NCI-H345 treated with DMSO at 0.1 percent for 48 hours (cell line): ENCODE results near the gene UNC13A.
A peak's percentile ranks its signal among the peaks of the same experiment; 100 is the strongest.
"Not testable (repeated sequence)": the region's sequence is repeated elsewhere in the genome, so short reads cannot be mapped to it uniquely, and the experiment has no call there.

Experiments
- DNase-seq: peaks from one replicate; lab custom pipeline; 2025; ENCODE audit not compliant: unreplicated experiment; lab: John Stamatoyannopoulos, UW

Gene UNC13A

DNA sequence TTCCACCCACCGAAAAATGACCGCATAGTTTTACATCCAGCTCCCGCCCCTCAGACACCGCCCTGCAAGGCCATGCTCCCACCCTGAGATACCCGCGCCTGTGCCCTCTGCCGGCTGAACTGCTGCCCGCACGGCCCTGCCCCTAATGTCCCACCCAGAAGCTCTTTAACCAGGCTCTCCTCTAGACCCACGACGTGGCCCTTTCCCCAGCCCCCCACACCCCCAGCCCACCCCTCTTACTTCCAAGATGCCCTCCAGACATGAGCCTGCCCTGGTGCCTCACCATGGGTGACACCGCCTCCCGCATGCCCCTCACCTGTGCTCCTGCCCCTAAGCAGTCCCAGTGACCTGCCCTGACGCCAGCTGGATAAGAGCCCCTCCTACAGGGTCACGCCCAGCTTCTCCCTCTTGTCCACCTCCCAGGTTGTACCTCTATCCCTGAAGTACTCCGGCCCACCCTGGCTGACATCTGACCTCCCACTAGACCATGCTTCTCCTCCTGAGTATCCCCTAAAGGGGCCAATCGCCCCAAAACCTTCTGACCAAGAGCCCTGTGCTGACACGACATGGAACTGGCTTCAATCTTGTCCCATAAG is 81.5 kb downstream of the UNC13A start:
- no peak for DNase-seq

- DNase-seq, result peak; percentile 54
Observed at GRCh38 chr19:17605761-17606589, 82.2 kb downstream of the UNC13A start.

- DNase-seq, result no peak
Observed at GRCh38 chr19:17605117-17605516, 83.0 kb downstream of the UNC13A start.

- no peak for DNase-seq
Observed at GRCh38 chr19:17604372-17605025, 83.7 kb downstream of the UNC13A start.

DNA sequence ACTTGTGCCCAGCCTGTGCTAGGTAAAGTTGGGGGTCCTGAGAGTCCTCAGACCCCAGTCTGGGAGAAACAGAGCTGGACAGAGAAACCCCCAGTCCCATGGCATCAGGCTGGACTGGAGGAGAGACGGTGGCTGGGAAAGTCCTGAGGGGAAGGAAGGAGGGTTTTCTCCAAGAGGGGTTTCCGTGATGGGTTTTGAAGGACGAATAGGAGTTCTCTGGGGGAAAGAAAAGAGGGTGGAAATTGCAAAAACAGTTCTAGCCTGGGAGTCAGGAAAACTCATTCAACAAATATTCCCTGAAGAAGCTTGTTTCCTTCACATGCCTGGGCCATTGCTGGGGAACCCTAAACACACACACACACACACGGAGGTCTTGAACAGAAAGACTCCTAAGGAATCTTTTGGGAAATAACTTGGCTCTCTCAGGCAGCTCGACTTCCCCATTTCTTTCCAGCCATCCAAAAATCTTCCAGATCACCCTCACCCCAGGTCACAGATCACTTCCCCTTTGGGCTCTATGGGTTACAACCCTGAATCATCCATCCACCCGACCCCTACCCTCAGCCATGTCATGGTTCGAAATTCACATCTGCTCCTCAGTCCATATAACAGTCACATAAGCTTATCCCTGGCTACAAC is 85.2 kb downstream of the UNC13A start:
- no peak for DNase-seq

DNA sequence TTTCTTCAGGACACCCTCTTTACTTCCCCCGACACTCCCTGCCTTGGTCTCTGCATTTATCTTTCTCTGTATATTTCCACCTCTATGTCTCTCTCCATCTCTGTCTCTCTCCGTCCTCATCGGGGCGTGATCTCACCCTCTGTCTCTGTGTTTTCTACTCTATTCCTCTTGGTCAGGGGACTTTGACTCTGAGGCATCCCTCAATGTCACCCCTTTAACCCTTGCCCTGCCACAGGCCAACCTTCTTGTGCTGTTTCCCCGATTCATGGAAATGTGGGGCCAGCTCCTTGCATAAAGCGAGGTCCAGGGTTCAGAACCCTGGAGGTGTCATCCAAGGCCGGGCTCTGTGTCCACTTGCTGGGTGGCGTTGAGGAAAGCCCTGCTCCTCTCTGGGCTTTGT is 85.9 kb downstream of the UNC13A start:
- no peak for DNase-seq

DNA sequence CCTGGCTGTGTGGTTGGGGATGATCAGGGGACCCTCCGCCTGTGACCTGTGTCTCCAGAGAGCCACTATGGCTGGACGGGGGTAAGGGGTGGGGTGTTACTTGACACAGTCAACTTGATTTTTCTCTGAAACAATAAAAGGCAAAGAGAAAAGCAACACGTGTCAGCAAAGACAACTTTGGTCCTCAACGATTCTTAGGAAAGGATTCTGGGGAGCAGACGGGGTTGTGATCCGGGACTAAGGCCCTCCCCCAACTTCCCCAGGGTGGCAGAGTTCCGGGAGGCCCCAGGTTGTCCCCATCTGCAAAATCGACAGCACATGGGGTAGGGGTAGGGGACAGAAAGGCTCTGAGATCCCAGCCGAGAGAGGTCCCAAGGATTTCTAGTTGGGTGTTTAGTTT is 86.5 kb downstream of the UNC13A start:
- no peak for DNase-seq

GRCh38 chr19:17599780-17600179 is 88.4 kb downstream of the UNC13A start:
- DNase-seq, result no peak

DNA sequence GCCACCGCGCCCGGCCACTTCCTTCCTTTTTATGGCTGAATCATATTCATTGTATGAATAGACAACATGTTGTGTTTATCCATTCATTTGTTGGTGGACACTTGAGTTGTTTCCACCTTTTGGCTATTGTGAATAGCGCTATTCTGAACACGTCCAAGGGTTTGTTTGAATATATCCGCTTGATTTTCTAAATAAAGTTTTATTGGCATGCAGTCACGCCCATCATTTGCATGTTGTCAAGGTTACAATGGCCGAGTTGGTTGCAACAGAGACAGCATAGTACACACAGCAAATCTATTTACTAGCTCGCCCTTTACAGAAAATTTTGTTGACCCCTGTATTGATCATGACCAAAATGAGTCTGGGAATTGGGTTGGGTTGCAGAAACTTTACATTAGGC is 89.2 kb downstream of the UNC13A start:
- no peak for DNase-seq

GRCh38 chr19:17598063-17598462 is 90.1 kb downstream of the UNC13A start:
- not testable (repeated sequence) for DNase-seq

GRCh38 chr19:17594296-17594695 is 93.9 kb downstream of the UNC13A start:
- DNase-seq, result not testable (repeated sequence)

- no peak for DNase-seq
Observed at GRCh38 chr19:17590866-17591265, 97.3 kb downstream of the UNC13A start.

GRCh38 chr19:17585395-17585794 is 102.8 kb downstream of the UNC13A start:
- DNase-seq, result not testable (repeated sequence)

DNA sequence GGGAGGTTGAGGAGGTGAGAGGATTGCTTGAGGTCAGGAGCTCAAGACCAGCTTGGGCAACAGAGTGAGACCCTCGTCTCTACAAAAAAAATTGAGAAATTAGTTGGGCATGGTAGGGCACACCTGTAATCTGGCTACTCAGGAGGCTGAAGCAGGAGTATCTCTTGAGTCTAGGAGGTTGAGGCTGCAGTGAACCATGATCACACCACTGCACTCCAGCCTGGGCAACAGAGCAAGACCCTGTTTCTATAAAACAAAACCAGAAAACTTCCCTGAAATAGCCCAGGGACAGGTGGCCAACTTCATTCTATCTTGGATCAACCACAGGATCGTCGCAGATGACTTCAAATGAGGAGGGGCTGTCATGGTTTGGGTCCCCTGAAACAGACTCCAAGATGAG is 104.0 kb downstream of the UNC13A start:
- no peak for DNase-seq

GRCh38 chr19:17582613-17583012 is 105.5 kb downstream of the UNC13A start:
- DNase-seq, result no peak

DNA sequence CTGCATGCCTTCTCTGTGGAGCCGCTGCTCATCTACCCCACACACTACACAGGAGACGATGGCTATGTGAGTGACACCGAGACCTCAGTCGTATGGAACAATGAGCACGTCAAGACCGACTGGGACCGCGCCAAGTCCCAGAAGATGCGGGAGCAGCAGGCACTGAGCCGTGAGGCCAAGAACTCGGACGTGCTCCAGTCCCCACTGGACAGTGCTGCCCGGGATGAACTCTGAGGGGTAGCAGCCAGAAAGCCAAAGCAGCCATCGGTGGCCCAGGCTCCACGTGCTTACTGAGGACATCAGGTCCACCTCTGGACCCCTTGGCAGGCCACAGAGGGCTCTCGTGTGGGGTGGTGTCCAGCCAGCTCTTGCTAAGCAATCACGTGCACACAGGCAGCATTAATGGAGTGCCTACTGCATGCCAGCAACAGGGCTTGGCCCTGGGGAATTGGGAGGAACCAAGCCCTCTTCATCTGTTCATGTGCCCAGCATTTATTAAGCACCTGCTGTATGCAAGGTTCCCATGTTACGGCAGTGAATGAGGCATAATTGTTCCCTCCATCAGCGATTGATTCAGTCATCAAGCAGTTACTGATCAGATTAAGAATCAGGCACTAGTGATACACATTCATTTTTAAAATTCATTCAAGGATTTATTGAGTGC is 106.8 kb downstream of the UNC13A start:
- DNase-seq, result no peak

DNA sequence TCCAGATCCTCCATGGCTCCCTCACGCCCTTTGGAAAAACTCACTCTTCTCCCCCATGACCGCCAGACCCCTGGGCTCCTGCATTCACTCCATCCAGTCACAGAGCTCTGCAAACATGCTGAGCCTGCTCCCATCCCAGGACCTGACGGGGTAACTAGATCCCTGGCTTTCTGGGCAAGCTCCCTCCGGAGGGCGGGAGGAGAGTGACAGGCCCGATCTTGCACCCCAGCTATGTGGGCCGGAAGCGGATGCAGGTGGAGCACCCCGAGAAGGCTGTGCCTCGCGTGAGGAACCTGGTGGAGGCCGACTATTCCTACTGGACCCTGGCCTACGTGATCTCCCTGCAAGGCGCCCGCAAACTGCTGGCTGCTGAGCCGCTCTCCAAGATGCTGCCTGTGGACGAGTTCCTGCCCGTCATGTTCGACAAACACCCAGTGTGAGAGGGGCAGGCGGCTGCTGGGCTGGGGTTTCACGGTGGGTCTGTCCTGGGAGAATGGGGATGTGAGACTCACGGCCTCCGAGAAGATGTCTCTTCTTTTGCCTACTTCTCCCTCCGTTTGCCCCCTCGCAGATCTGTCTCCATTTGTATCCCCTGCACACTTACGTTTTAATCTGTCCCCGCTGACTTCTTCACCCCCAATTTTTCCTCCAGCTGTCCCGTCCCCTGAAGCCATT is 107.5 kb downstream of the UNC13A start:
- DNase-seq, result no peak

DNA sequence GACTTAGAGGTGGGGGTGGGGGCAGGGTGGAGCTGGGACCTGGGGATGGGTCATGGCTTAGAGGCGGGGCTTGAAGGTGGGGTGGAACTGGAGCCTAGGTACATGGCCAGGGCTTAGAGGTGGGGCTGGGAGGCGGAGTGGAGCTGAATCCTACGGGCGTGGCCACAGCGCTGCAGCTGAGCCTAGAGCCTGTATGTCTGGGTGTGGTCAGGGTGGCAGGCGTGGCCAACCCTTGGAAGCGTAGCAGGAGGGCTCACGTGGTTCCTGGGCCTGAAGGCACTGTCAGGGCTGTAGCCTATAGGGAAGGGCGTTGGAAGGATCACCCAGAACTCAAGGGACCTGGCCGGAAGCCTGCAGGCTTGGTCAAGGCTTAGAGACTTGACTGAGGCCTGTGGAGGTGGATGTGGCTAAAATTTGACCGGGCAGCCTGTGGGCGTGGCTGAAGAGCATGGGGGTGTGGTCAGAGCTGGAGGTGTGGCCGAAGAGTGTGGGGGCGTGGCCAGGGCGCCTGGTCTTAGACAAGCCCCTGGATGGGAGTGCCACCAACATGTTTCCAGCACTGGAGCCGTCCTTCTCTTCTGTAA is 108.4 kb downstream of the UNC13A start:
- no peak for DNase-seq

GRCh38 chr19:17577457-17578097 is 110.6 kb downstream of the UNC13A start:
- DNase-seq, result no peak
